ENCODE data around the gene A4GALT. TPM values are rescaled to one million over a fixed set of nuclear protein-coding genes. Genes with fewer than 3 reads are reported as not detected.
"Not testable (repeated sequence)": the region's sequence is repeated elsewhere in the genome, so short reads cannot be mapped to it uniquely, and the experiment has no call there.

Gene A4GALT, protein sequence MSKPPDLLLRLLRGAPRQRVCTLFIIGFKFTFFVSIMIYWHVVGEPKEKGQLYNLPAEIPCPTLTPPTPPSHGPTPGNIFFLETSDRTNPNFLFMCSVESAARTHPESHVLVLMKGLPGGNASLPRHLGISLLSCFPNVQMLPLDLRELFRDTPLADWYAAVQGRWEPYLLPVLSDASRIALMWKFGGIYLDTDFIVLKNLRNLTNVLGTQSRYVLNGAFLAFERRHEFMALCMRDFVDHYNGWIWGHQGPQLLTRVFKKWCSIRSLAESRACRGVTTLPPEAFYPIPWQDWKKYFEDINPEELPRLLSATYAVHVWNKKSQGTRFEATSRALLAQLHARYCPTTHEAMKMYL
- 11.2 and 12.3 TPM in 2 replicates for total RNA-seq (2014; rRNA removed; shearing (Covaris generic))

DNA sequence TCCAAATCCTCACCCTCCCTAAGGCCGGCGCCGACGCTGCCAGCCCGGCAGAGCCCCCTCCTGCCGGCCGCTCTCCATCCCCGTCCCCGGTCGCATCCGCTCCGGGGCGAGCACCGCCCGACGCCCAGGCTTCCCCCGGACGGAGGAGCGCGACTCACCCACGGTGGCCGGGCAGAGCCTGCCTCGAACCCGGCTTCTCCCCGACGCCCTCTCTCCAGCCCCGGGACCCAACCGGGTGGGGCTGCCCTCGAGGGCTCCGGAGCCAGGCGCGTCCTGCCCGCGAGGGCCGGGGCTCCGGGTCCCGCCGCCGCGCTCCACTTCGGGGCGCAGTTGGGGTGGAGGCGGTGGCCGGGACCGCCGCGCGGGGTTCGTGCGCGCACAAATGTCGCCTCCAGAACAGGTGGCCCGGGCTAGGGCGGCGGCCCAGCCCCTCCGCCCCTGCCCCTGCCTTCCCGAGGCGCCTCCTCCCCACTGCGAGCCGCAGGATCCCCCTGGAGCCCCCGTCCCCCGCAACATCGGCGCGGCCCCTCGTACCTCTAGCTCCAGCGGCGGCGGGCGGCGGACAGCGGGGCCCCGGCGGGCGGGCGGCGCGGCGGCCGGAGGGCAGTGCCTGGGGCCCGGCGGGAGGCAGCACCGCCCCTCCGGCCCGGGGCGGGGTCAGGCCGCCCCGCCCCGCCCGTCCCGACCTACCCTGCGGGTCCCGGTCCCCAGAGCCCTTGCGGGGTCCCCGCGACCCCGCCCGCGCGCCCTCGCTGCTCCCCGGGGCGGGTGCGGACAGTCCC lies at the start of gene A4GALT:
Gene A4GALT (minus strand): TSS at position 608 of the 782 bp plus-strand sequence. CDS start 26,919 bp downstream, outside the sequence.
- Histone ChIP-seq H3K27ac (no peak within 1 kb of the TSS), H3K4me1 (replicated peaks) (peaks cover 55% of the 10 kb centered on the region), H3K36me3 (0 out of 2 replicates have a peak, but pooled peaks cover 8% of the 10 kb centered on the region), H3K27me3 (replicated peaks) (no peaks in the 10 kb centered on the region), H3K9me3 (replicated peaks) (no peaks in the 10 kb centered on the region), H3K4me3 (peak within 1 kb of the TSS; percentile 73)
- peak in 1 of 2 experiments; percentile 39 for DNase-seq (ENCODE audit: low read depth in 1 of 2, low spot score in 2 of 2)

DNA sequence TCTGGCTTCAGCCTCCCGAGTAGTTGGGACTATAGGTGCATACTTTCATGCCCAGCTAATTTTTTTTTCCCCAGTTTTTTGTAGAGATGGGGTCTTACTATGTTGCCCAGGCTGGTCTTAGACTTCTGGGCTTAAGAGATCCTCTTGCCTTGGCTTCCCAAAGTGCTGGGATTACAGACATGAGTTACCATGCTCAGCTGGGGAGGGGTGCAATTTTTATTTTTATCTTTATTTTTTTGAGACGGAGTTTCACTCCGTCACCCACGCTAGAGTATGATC lies 49.7 kb upstream of the A4GALT start:
- H3K4me1 ChIP-seq (replicated peaks), result peaks cover 34% of the 10 kb centered on the region
- H3K36me3 ChIP-seq, result 0 out of 2 replicates have a peak, but pooled peaks cover 1% of the 10 kb centered on the region
- H3K9me3 ChIP-seq (replicated peaks), result no peaks in the 10 kb centered on the region
- no peak overlapping the region for H3K4me3 ChIP-seq
- no peak for DNase-seq (ENCODE audit: low read depth in 1 of 2, low spot score in 2 of 2)
- H3K27ac ChIP-seq, result no peak overlapping the region
- no peaks in the 10 kb centered on the region for H3K27me3 ChIP-seq (replicated peaks)

DNA sequence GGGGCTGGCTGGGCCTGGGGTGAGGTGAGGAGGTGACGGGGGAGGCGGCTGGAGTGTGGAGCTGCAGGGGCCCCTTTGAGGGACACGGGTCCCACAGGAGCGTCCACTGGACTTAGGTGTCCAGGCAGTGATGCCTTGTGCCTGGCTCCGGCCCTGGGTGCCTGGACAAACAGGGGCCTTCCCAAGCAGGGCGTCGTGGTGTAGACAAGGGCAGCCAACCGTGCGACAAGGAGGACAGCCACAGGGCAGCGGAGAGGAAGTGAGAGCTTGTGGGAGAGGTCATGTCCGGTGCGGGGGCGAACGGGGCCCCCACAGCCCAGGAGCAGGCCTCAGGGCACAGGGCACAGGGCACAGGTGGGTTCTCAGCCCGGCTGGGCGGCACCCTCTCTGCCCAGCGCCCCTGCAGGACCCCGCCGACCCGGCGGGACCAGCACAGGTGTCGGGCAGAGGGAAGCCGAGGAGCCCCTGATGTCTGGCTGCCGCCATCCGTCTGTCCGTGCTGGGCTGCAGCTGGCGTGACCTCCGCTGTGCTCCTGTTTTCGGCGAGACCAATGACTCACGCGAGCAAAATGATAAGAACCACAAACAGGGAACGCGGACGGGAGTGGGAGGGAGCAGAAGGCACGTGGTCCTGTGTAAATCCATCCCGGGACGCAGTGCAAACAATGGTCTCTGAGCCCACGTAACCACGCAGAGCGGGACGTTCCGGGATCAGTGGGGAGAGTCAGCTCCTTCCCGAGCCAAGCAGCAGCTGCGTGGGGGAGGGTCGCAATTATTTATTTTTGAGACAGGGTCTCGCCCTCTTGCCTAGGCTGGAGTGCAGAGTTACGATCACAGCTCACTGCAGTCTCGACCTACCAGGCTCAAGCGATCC lies 49.1 kb upstream of the A4GALT start:
- DNase-seq (ENCODE audit: low read depth in 1 of 2, low spot score in 2 of 2), result peak; percentile 75 to 84
- no peak overlapping the region for H3K4me3 ChIP-seq
- H3K36me3 ChIP-seq, result 0 out of 2 replicates have a peak, but pooled peaks cover 2% of the 10 kb centered on the region
- peaks cover 40% of the 10 kb centered on the region for H3K4me1 ChIP-seq (replicated peaks)
- no peaks in the 10 kb centered on the region for H3K9me3 ChIP-seq (replicated peaks)
- no peaks in the 10 kb centered on the region for H3K27me3 ChIP-seq (replicated peaks)
- H3K27ac ChIP-seq, result no peak overlapping the region

DNA sequence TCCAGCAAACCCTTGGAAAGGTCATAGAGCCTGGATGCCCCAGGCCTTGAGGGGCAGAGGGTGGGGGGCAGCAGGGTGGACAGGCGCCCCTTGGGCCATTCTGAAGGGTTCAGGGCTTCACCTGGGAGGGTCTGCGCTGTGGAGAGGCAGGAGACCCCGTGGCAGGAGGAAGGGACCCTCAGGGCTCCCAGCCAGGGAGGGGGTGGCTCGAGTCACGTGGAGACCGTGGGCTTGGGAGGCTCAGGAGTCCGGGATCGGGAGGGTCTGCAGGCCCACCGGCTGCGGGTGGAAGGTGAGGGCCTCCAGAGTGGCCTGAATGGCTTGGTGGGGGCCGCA lies 48.5 kb upstream of the A4GALT start:
- Histone ChIP-seq H3K27me3 (replicated peaks) (no peaks in the 10 kb centered on the region), H3K4me1 (replicated peaks) (peaks cover 44% of the 10 kb centered on the region), H3K27ac (no peak overlapping the region), H3K36me3 (0 out of 2 replicates have a peak, but pooled peaks cover 2% of the 10 kb centered on the region), H3K9me3 (replicated peaks) (no peaks in the 10 kb centered on the region), H3K4me3 (no peak overlapping the region)
- no peak for DNase-seq (ENCODE audit: low read depth in 1 of 2, low spot score in 2 of 2)

DNA sequence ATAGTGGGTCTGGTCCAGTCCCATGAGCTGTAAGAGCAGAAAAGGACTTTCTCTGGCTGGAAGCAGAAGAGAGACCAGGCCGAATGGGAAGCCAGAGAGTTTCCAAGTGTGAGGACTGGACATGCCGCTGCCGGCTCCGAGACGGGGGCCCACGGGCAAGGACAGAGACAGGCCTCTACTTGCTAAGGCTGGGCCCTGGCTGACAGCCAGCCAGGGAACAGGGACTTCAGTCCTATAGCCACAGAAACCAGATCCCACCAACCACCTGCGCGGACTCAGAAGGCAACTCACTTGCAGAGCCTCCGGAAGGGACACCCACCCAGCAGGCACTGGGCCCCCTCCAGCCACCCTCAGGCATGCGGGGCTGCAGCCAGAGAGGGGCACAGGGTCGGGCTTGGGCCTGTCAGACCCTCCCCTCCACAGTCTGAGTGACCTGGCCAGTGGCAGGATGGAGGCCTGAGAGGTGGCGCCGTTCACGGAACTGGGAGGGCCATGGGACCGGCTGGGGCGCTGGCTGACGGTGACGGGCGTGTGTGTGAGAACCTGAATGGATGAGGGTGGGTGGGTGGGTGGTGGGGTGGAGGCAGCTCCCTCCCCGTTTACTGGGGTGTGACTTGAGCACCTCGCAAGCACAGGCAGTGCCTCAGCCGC lies 47.8 kb upstream of the A4GALT start:
- H3K9me3 ChIP-seq (replicated peaks), result no peaks in the 10 kb centered on the region
- DNase-seq (ENCODE audit: low read depth in 1 of 2, low spot score in 2 of 2), result no peak
- H3K4me1 ChIP-seq (replicated peaks), result peaks cover 44% of the 10 kb centered on the region
- 0 out of 2 replicates have a peak, but pooled peaks cover 2% of the 10 kb centered on the region for H3K36me3 ChIP-seq
- H3K27ac ChIP-seq, result no peak overlapping the region
- no peaks in the 10 kb centered on the region for H3K27me3 ChIP-seq (replicated peaks)
- H3K4me3 ChIP-seq, result no peak overlapping the region

DNA sequence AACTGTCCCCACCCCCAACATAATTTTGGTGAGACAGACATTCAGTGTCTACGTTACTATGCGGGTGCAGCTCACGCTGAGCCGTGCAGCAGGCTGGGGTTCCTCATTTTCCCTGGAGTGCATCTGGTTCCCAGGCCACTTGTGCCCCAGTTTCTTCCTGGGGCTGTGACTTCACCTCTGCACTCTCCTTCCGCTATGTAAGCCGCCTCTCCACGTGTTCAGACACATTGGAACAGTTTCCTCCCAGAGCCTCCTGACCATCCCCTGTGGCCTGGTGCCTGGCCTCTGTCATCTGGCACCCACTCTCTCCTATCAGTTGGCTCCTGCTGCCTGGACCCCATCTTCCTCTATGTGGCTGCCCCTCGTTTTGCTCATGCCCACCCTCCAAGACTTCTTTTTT lies 46.2 kb upstream of the A4GALT start:
- Histone ChIP-seq H3K4me1 (replicated peaks) (peaks cover 41% of the 10 kb centered on the region), H3K36me3 (0 out of 2 replicates have a peak, but pooled peaks cover 2% of the 10 kb centered on the region), H3K9me3 (replicated peaks) (no peaks in the 10 kb centered on the region), H3K27me3 (replicated peaks) (no peaks in the 10 kb centered on the region), H3K4me3 (no peak overlapping the region), H3K27ac (no peak overlapping the region)
- no peak for DNase-seq (ENCODE audit: low read depth in 1 of 2, low spot score in 2 of 2)

DNA sequence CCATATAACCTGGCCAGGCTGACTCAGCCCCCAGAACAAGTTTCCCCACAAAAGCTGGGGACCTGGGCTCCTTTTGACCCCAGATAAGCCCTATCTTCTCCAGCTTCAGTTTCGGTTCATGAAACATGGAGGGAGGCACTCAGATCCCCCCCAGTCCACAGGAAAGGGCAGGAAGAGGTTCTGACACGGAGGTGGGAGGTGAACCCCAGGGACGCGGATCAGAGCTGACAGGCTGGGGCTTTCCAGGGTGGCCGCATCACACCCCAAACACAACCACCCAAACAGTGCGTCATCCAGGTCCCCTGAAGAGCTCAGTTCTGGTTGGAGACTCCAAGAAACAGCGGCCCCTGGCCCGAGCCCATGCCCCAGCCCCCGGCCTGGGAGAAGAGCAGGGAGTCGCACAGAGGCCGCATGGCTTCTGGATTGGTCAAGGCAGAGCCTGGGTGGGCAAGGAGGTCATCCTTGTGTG lies 44.3 kb upstream of the A4GALT start:
- DNase-seq (ENCODE audit: low read depth in 1 of 2, low spot score in 2 of 2), result no peak
- Histone ChIP-seq H3K36me3 (0 out of 2 replicates have a peak, but pooled peaks cover 2% of the 10 kb centered on the region), H3K27me3 (replicated peaks) (no peaks in the 10 kb centered on the region)

DNA sequence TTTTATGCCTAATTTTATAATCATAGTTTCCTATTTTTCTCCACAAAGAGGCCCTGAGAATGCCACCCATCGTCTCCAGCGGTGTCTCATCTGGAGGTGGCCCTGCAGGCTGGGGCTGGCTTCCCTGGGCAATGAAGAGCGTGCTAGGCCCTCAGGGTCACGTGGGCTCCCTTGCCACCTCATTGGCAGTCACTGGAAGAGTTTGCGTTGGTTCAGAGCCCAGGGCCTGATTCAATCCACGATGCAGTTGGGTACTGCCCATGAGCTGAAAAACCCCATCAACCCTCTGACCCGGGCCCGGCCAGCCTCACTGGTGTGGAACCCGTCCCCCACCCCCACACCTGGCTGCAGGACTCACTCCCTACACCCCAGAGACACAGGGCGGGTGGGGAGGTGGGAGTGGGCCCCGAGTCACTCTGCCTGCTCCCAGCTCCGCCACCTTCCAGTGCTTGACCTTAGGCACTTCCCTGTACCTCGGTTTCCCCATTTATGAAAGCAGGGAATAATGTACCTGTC lies 43.4 kb upstream of the A4GALT start:
- no peak for DNase-seq (ENCODE audit: low read depth in 1 of 2, low spot score in 2 of 2)
- H3K4me1 ChIP-seq (replicated peaks), result peaks cover 29% of the 10 kb centered on the region
- H3K27ac ChIP-seq, result no peak overlapping the region
- 0 out of 2 replicates have a peak, but pooled peaks cover 2% of the 10 kb centered on the region for H3K36me3 ChIP-seq
- no peaks in the 10 kb centered on the region for H3K9me3 ChIP-seq (replicated peaks)
- no peaks in the 10 kb centered on the region for H3K27me3 ChIP-seq (replicated peaks)
- H3K4me3 ChIP-seq, result no peak overlapping the region

More for the DNA sequence above, 44.3 kb upstream of the A4GALT start:
- Histone ChIP-seq H3K4me3 (no peak overlapping the region), H3K9me3 (replicated peaks) (no peaks in the 10 kb centered on the region), H3K27ac (peak overlapping the region; percentile 54; the same call in 1 of the 2 replicates), H3K4me1 (replicated peaks) (peaks cover 30% of the 10 kb centered on the region)

DNA sequence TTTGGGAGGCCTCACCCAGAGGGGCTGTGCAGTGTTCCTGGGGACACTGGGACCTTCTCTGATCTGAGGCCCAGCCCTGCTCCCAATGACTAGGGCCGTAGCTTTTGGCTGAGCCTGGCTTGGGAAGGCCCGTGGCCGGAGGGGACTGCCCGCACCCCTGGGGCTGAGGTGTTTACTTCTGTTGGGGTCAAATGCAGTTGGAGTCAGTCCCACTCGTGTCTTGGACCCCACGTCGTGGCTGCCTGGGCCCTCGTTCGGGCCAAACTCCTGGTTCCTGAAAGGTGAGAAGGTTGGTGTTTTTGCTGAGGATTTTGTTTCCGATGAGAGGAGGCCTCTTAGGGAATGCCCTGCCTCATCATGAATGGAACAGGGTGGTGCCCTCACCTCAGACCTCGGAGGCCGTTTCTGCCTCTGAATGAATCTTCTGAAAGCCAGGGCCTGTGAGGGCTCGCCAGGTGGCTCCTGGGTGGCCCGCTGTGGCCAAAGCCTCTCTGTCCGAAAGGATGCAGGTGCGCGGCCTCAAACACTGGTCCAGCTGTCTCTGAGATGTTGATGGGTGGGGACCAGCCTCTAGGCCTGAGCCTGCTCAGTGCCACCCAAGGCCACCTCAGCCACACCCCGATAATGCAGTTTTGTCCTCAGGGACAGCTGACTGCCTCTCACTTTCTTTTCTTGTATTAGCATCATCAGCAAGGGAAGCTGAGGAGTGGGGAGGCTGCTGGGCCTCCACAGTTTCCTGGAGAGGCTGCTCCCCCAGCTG lies 40.3 kb upstream of the A4GALT start:
- Histone ChIP-seq H3K4me3 (no peak overlapping the region), H3K4me1 (replicated peaks) (peaks cover 36% of the 10 kb centered on the region), H3K36me3 (0 out of 2 replicates have a peak, but pooled peaks cover 2% of the 10 kb centered on the region), H3K27ac (no peak overlapping the region), H3K9me3 (replicated peaks) (no peaks in the 10 kb centered on the region), H3K27me3 (replicated peaks) (no peaks in the 10 kb centered on the region)
- DNase-seq (ENCODE audit: low read depth in 1 of 2, low spot score in 2 of 2), result no peak

DNA sequence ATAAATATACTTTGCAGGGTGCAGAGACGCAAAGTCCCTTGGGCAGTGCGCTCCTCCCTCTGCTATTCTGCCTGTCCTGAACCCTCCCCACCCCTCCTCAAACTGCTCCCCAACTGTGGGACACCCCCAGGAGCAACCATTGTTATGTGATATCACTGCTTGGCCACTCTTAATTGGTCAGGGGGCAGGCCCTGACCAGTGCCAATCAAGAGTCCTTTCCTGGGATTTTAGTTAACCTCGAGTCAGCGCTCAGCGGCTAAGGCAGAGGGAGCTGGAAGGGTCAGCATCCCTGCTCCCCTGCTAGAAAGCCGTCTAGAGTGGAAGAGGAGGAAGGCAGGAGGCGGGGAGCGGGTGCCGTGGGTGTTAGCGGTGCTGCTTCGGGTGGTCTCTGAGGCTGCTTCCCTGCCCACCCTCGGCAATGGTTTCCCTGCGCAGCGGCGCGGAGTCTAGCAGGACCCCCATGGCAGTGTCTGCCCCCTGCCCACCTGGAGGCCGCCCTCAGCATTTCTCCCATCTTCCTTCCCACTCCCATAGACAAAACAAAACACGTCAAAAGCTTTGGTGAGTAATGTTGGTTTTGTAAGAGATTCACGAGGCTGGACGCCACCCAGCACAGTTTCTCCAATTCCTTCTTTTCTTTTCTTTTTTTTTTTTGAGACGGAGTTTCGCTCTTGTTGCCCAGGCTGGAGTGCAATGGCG lies 38.4 kb upstream of the A4GALT start:
- Histone ChIP-seq H3K9me3 (replicated peaks) (no peaks in the 10 kb centered on the region), H3K4me3 (no peak overlapping the region), H3K27ac (no peak overlapping the region), H3K36me3 (no peaks in the 10 kb centered on the region), H3K4me1 (replicated peaks) (peaks cover 37% of the 10 kb centered on the region), H3K27me3 (replicated peaks) (no peaks in the 10 kb centered on the region)
- peak in 1 of 2 experiments; percentile 37 for DNase-seq (ENCODE audit: low read depth in 1 of 2, low spot score in 2 of 2)

DNA sequence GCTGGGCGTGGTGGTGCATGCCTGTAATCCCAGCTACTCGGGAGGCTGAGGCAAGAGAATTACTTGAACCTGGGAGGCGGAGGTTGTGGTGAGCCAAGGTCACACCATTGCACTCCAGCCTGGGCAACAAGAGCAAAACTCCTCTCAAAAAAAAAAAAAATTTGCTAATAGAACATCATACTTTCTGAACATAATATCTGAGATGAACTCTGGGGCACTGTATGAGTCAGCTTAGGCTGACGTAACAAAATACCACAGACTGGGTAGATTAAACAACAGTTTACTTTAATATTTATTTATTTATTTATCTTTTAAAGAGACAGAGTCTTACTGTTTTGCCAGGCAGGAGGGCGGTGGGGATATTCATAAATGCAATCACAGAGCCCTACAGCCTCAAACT lies 34.9 kb upstream of the A4GALT start:
- DNase-seq (ENCODE audit: low read depth in 1 of 2, low spot score in 2 of 2), result peak in 1 of 2 experiments; percentile 75
- H3K27ac ChIP-seq, H3K36me3 ChIP-seq: not testable (repeated sequence)

DNA sequence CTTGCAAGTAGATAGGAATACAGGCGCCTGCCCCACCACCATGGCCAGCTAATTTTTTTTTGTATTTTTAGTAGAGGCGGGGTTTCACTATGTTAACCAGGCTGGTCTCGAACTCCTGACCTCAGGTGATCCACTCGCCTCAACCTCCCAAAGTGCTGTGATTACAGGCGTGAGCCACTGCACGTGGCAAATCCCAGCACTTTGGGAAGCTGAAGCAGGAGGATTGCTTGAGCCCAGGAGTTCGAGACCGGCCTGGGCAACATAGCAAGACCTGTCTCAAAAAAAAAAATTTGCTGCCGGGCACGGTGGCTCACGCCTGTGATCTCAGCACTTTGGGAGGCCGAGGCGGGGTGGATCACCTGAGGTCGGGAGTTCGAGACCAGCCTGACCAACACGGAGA lies 34.5 kb upstream of the A4GALT start:
- not testable (repeated sequence) for H3K9me3 ChIP-seq (replicated peaks); H3K27me3 ChIP-seq (replicated peaks); DNase-seq (ENCODE audit: low read depth in 1 of 2, low spot score in 2 of 2); H3K4me3 ChIP-seq; H3K27ac ChIP-seq; H3K36me3 ChIP-seq
- H3K4me1 ChIP-seq (replicated peaks), result peaks cover 63% of the 10 kb centered on the region

More for the DNA sequence above, 34.9 kb upstream of the A4GALT start:
- not testable (repeated sequence) for H3K4me3 ChIP-seq; H3K27me3 ChIP-seq (replicated peaks); H3K9me3 ChIP-seq (replicated peaks)
- H3K4me1 ChIP-seq (replicated peaks), result peaks cover 63% of the 10 kb centered on the region
